Naive thymus-derived CD4-positive, alpha-beta T cell (primary cell): ENCODE data around the gene MYO1F. TPM values are rescaled to one million over a fixed set of nuclear protein-coding genes. Genes with fewer than 3 reads are reported as not detected.
A peak's percentile ranks its signal among the peaks of the same experiment; 100 is the strongest.

Source experiments
- ATAC-seq: fragments of 150-1000 bp; cut with Tn5 transposase; 2 replicates; pipeline ENCODE4 v1.10.0; 2021; ENCODE audit warnings: mild to moderate bottlenecking, moderate library complexity
- CTCF ChIA-PET: fragments of 350-600 bp; sonication (Branson Sonifier 250); formaldehyde crosslinking; loops from one replicate; lab custom pipeline; 2021; ENCODE audit warnings: antibody characterized with exemption; lab: Charles Lee
- POLR2A ChIA-PET: fragments of 350-600 bp; sonication (Branson Sonifier 250); formaldehyde crosslinking; loops from one replicate; lab custom pipeline; 2021; ENCODE audit warnings: antibody characterized with exemption, inconsistent platforms; lab: Charles Lee
- DNase-seq, 9 donors: peaks; one replicate each; pipeline versions ENCODE4 v3.0.0 to v3.0.0-alpha.2; 2020 to 2022; ENCODE audit warnings: mixed read lengths in 1 of 9
- H3K27ac ChIP-seq: one replicate; pipeline ENCODE4 v1.7.0; 2013; ENCODE audit warnings: mild to moderate bottlenecking, low read depth, low read length, moderate library complexity
- H3K27me3 ChIP-seq, 2 donors: one replicate each; pipeline ENCODE4 v1.7.0; 2013; ENCODE audit warnings: low read length in 2 of 2, mild to moderate bottlenecking in 2 of 2, moderate library complexity in 2 of 2; ENCODE audit not compliant: control insufficient read depth in 2 of 2, insufficient read depth in 2 of 2
- H3K36me3 ChIP-seq, 3 experiments: 1 replicate in 2 of 3; 2 replicates in 1 of 3; pipeline ENCODE4 v1.7.0; 2013; ENCODE audit warnings: low read length in 3 of 3, mild to moderate bottlenecking in 3 of 3, moderate library complexity in 1 of 3; ENCODE audit not compliant: insufficient read depth in 3 of 3, control insufficient read depth in 2 of 3
- H3K4me1 ChIP-seq, 2 donors: one replicate each; pipeline ENCODE4 v1.7.0; 2013; ENCODE audit warnings: low read length in 2 of 2, mild to moderate bottlenecking in 2 of 2, moderate library complexity in 1 of 2; ENCODE audit not compliant: control insufficient read depth in 2 of 2, insufficient read depth in 2 of 2
- H3K4me3 ChIP-seq: 2 replicates; pipeline ENCODE4 v1.7.0; 2013; ENCODE audit warnings: mild to moderate bottlenecking, low read length
- H3K9me3 ChIP-seq, 3 experiments: 1 replicate in 2 of 3; 2 replicates in 1 of 3; pipeline ENCODE4 v1.7.0; 2013; ENCODE audit warnings: low read length in 3 of 3; ENCODE audit not compliant: control insufficient read depth in 2 of 3
- H3K27ac Mint-ChIP-seq, 9 donors: one replicate each; pipeline ENCODE4 v1.8.0; 2020 to 2022; ENCODE audit warnings: mixed read lengths in 9 of 9, mild to moderate bottlenecking in 8 of 9, moderate library complexity in 5 of 9, inconsistent platforms in 2 of 9
- H3K27me3 Mint-ChIP-seq, 5 donors: one replicate each; pipeline ENCODE4 v1.8.0; 2021 to 2022; ENCODE audit warnings: mixed read lengths in 5 of 5, mild to moderate bottlenecking in 1 of 5
- H3K36me3 Mint-ChIP-seq, 5 donors: one replicate each; pipeline ENCODE4 v1.8.0; 2020 to 2022; ENCODE audit warnings: mixed read lengths in 5 of 5, mild to moderate bottlenecking in 3 of 5, inconsistent platforms in 1 of 5
- H3K4me1 Mint-ChIP-seq, 7 donors: one replicate each; pipeline ENCODE4 v1.8.0; 2020 to 2022; ENCODE audit warnings: mixed read lengths in 7 of 7, mild to moderate bottlenecking in 3 of 7, inconsistent platforms in 1 of 7
- H3K4me3 Mint-ChIP-seq, 10 donors: one replicate each; pipeline ENCODE4 v1.8.0; 2020 to 2022; ENCODE audit warnings: mild to moderate bottlenecking in 10 of 10, mixed read lengths in 10 of 10, moderate library complexity in 6 of 10, inconsistent platforms in 2 of 10
- H3K9me3 Mint-ChIP-seq, 11 donors: one replicate each; pipeline ENCODE4 v1.8.0; 2020 to 2022; ENCODE audit warnings: mixed read lengths in 11 of 11, mild to moderate bottlenecking in 4 of 11, inconsistent platforms in 1 of 11, moderate library complexity in 1 of 11
- intact Hi-C, 2 donors: fragments of 100-400 bp; cut with micrococcal nuclease; formaldehyde crosslinking; loops; one replicate each; pipeline ENCODE4 v1.15.1; 2023
- polyA plus RNA-seq, 2 donors: library from polyadenylated mRNA; unstranded; fragments of 300-500 nt; fragmentation: Illumina TruSeq; gene quantifications; one replicate each; pipeline ENCODE4 v1.2.3, GENCODE V29; 2021
- total RNA-seq, 6 experiments: library from RNA in 5 of 6; stranded (reverse) in 5 of 6; gene quantifications; 1 replicate in 5 of 6; 2 replicates in 1 of 6; pipeline ENCODE4 v1.2.3 and lab custom pipeline; 2021 to 2026

The MYO1F gene
- total and polyA plus RNA-seq, 7 experiments from 2014 or later, result 0.83 to 472 (median 26.7) TPM

DNA sequence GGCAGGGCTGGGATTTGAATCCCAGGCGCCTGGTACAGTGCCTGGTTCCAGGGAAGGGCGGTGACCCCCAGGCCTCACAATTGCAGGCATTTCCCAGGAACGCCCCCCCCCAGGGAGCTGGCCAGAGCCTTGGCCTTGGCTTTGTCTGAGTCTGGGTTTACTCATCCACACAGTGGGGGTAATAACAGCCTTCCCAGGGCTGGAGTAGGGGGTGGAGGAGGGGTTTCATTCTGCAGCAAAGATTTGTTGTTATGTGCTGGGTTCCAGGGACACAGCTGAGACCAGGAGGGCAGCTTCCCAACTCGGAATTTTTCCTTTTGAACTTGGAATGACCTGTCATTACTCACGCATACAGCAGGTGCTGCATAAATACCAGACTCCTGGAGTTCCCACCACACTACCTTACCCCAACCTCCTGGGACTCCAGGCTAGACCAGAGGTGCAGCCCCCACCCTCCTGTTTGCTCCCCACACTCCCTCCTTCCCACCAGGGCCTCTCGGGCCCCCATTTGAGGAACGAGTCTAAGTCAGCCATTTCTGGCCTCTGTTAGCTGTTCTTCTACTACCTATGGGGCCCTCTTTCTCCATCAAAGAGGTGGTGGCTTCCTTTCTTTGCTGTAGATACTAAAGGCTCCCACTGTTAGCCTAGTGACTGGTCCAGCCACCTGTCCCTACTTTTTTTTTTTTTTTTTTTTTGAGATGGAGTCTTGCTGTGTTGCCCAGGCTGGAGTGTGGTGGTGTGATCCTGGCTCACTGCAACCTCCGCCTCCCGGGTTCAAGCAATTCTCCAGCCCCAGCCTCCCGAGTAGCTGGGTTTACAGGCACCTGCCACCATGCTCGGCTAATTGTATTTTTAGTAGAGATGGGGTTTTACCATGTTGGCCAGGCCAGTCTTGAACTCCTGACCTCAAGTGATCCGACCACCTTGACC is 34.9 kb upstream of the MYO1F start:
- DNase-seq (peak in 3 of 9 donors; percentile 12 to 21 (median 16)), ATAC-seq (peak; percentile 10)
- peak overlapping the region; percentile 42 for H3K27ac ChIP-seq
- ChIA-PET CTCF (interaction anchor here (0.7 to 3.2 kb wide), 3 partner anchors 19 to 213 kb away, joined by 3 to 12 read pairs (median 11); no protein-coding TSS in a partner anchor), POLR2A (interaction anchor here (0.7 to 1.6 kb wide), 3 partner anchors 29 to 98 kb away, joined by 4 to 9 read pairs (median 6); partner anchors contain the start of gene ZNF414)
- Mint-ChIP-seq H3K36me3 (peaks cover 0 to 11% (median 2%) of the 10 kb centered on the region in 5 donors), H3K27ac (peak overlapping the region; percentile 76 to 95 (median 90)), H3K9me3 (peaks cover 0 to 3% (median 0%) of the 10 kb centered on the region in 11 donors), H3K27me3 (peaks cover 0 to 28% (median 0%) of the 10 kb centered on the region in 5 donors), H3K4me3 (peak overlapping the region; percentile 55 to 89 (median 80)), H3K4me1 (peaks cover 19 to 57% (median 46%) of the 10 kb centered on the region in 7 donors)
- intact Hi-C loops, result loop anchor here in 1 of 2 donors (2.0 kb wide), 1 partner anchor 31 kb away; no protein-coding TSS in a partner anchor
- H3K27me3 ChIP-seq, result no peaks in the 10 kb centered on the region
- peaks cover 11 to 18% of the 10 kb centered on the region in 2 donors for H3K4me1 ChIP-seq
- H3K4me3 ChIP-seq, result no peak overlapping the region
- H3K36me3 ChIP-seq, result peaks cover 0 to 9% (median 0%) of the 10 kb centered on the region in 3 experiments
- no peaks in the 10 kb centered on the region for H3K9me3 ChIP-seq

DNA sequence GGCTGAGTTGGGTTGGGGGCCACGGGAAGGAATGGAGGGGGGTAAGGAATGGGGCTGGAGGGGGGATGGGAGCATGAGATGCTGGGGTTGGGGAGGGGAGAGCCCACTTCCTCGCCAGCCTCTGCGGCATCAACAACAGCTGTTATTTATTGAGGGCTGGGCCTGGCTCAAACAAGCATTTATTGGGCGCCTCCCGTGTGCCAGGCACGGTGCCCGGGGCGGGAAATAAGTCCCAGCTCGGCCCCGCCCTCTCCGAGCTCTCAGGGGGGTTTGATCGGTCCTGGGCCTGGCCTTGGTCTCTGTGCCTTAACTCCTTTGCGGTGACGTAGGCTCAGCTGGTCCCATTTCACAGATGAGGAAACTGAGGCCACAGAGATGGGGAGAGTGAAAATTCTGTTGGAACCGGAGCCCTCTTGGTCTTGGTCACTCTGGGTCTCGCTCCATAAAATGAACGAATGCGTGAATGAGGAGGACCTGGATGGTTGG is 34.2 kb upstream of the MYO1F start:
- ChIA-PET POLR2A (interaction anchor here (0.6 to 1.6 kb wide), 3 partner anchors 21 to 98 kb away, joined by 4 to 6 read pairs (median 4); partner anchors contain the start of gene ZNF414), CTCF (interaction anchor here (3.2 kb wide), 1 partner anchor 31 kb away, joined by 12 read pairs; no protein-coding TSS in a partner anchor)
- Histone ChIP-seq H3K4me1 (peaks cover 11 to 18% of the 10 kb centered on the region in 2 donors), H3K27me3 (no peaks in the 10 kb centered on the region), H3K36me3 (peaks cover 0 to 9% (median 0%) of the 10 kb centered on the region in 3 experiments), H3K27ac (peak overlapping the region; percentile 42), H3K9me3 (no peaks in the 10 kb centered on the region), H3K4me3 (no peak overlapping the region)
- ATAC-seq (no peak), DNase-seq (no peak)
- peaks cover 19 to 63% (median 51%) of the 10 kb centered on the region in 7 donors for H3K4me1 Mint-ChIP-seq
- H3K27me3 Mint-ChIP-seq, result peaks cover 0 to 28% (median 0%) of the 10 kb centered on the region in 5 donors
- peaks cover 0 to 11% (median 9%) of the 10 kb centered on the region in 5 donors for H3K36me3 Mint-ChIP-seq
- H3K9me3 Mint-ChIP-seq, result peaks cover 0 to 3% (median 0%) of the 10 kb centered on the region in 11 donors
- intact Hi-C loops, result no loop called here
- peak overlapping the region; percentile 33 to 89 (median 70) for H3K4me3 Mint-ChIP-seq
- peak overlapping the region in 5 of 9 donors; percentile 56 to 90 (median 71) for H3K27ac Mint-ChIP-seq

DNA sequence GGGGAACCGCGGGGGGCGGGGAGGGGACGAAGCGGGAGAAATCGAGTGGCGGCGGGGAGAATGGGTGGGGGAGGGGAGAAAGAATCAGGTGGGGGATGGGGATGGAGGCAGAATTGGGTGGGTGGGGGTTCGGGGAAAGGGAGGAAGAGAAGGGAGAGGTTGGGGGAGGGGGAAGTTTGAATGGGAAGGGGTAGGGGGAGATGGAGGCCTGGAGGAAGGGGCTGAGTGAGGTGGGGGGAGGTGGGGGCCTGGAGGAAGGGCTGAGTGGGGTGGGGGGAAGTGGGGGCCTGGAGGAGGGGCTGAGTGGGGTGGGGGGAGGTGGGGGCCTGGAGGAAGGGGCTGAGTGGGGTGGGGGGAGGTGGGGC is 33.7 kb upstream of the MYO1F start:
- Mint-ChIP-seq H3K27me3 (peaks cover 0 to 28% (median 0%) of the 10 kb centered on the region in 5 donors), H3K4me3 (peak overlapping the region in 2 of 10 donors; percentile 39 to 82), H3K9me3 (peaks cover 0 to 3% (median 0%) of the 10 kb centered on the region in 11 donors), H3K36me3 (peaks cover 0 to 14% (median 11%) of the 10 kb centered on the region in 5 donors), H3K4me1 (peaks cover 19 to 63% (median 51%) of the 10 kb centered on the region in 7 donors), H3K27ac (no peak overlapping the region)
- Histone ChIP-seq H3K27me3 (no peaks in the 10 kb centered on the region), H3K36me3 (peaks cover 0 to 9% (median 0%) of the 10 kb centered on the region in 3 experiments), H3K4me1 (peaks cover 11 to 18% of the 10 kb centered on the region in 2 donors), H3K27ac (peak overlapping the region; percentile 67), H3K4me3 (no peak overlapping the region), H3K9me3 (no peaks in the 10 kb centered on the region)
- intact Hi-C loops, result loop anchor here in 1 of 2 donors (1.0 kb wide), 1 partner anchor 19 kb away; no protein-coding TSS in a partner anchor
- POLR2A ChIA-PET, result interaction anchor here (0.6 to 1.6 kb wide), 3 partner anchors 21 to 97 kb away, joined by 4 to 6 read pairs (median 4); partner anchors contain the start of gene ZNF414
- ATAC-seq (no peak), DNase-seq (no peak)
- CTCF ChIA-PET, result no interaction called here

DNA sequence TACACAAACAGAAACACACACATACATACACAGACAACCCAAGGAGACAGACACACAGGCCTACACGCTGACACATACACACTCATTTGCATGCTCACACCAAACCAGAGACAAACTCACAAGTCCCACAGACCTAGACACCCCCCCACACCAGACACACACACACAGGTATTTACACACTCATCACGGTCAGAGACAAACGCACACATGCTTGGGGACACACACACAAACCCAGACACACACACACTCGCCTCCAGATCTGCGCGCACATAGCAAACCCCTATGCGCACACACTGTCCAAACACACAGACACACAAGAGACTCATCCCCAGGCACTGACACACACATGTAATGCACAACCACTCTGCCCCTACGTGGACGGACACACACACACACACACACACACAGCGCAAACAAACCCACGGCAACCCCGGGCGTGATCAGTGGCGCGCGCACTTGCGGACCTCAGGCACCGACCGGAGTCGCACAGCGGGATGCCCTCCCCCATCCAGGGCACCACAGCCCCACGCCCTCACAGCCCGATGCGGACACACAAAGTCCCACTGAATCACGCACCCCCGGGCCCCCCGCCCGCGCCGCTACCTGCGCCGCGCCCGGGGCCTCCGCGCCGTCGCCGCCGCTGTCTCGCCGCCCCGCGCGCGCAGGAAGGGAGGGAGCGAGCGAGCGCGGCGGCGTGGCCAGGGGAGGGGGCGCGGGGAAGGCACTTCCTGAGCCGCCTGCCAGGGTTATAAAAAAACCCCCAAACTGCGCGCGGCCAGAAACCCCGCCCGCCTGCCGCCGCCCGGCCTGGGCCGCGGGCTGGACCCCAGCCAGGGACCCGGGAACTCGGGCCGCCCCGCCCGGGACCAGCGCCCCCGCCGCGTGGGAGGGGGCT is 33.0 kb upstream of the MYO1F start, which contains the start of gene ADAMTS10:
ADAMTS10 (minus strand) TSS at position 675 of the 895 bp plus-strand sequence. CDS start 5,005 bp downstream, outside the sequence.
- Mint-ChIP-seq H3K27ac (peak within 1 kb of the TSS; percentile 37 to 97 (median 90)), H3K9me3 (peaks cover 0 to 3% (median 0%) of the 10 kb centered on the region in 11 donors), H3K27me3 (peaks cover 0 to 25% (median 0%) of the 10 kb centered on the region in 5 donors), H3K4me3 (peak within 1 kb of the TSS; percentile 90 to 100 (median 98)), H3K36me3 (peaks cover 0 to 20% (median 11%) of the 10 kb centered on the region in 5 donors), H3K4me1 (peaks cover 15 to 56% (median 45%) of the 10 kb centered on the region in 7 donors)
- DNase-seq (peak; percentile 34 to 68 (median 57)), ATAC-seq (peak; percentile 79)
- intact Hi-C loops, result loop anchor here in 1 of 2 donors (1.0 kb wide), 1 partner anchor 18 kb away; no protein-coding TSS in a partner anchor
- H3K4me3 ChIP-seq, result peak within 1 kb of the TSS; percentile 69
- POLR2A ChIA-PET, result no interaction called here
- CTCF ChIA-PET, result no interaction called here
- H3K4me1 ChIP-seq, result peaks cover 5 to 18% of the 10 kb centered on the region in 2 donors
- H3K36me3 ChIP-seq, result peaks cover 0 to 15% (median 0%) of the 10 kb centered on the region in 3 experiments
- peaks cover 0 to 1% (median 0%) of the 10 kb centered on the region in 3 experiments for H3K9me3 ChIP-seq
- H3K27me3 ChIP-seq, result no peaks in the 10 kb centered on the region
- peak within 1 kb of the TSS; percentile 67 for H3K27ac ChIP-seq

DNA sequence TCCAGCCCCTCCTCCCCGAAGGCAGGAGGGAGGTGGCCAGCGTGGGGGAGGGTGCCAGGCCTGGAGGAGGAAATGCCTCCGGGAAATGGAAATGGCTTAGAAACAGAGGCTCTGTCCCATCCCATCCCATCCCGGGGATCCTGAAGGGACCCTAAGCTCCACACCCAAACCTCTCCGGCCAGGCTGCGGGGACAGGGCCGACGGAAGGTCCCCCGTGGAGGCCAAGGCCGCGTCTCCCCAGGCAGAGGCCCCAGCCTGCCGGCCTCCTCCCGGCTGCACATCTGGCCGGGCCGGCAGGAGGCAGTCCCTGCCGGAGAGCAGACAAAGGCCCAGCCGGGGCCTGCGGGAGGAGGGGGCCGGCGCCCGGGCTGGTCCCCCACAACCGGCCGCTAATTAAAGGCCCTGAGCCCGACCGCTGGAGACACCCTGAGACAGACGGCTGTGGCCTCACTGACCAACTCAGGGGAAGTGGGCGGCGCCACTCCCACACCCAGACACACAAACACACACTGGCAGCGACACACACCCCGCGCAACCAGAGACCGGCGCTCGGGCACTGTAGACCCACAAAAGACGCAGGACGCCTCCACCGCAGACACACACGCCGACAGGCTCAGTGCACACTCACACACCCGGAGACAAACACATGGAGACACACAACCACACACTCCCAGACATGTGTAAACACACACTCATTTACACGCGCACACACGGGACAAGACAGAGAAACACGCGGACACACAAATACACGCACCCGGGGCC is 32.2 kb upstream of the MYO1F start:
- H3K4me1 Mint-ChIP-seq, result peaks cover 13 to 52% (median 40%) of the 10 kb centered on the region in 7 donors
- H3K27ac ChIP-seq, result peak overlapping the region; percentile 67
- peak overlapping the region; percentile 69 for H3K4me3 ChIP-seq
- H3K9me3 ChIP-seq, result peaks cover 0 to 8% (median 0%) of the 10 kb centered on the region in 3 experiments
- no peaks in the 10 kb centered on the region for H3K27me3 ChIP-seq
- H3K9me3 Mint-ChIP-seq, result peaks cover 0 to 4% (median 0%) of the 10 kb centered on the region in 11 donors
- H3K4me1 ChIP-seq, result peaks cover 5 to 18% of the 10 kb centered on the region in 2 donors
- DNase-seq (peak in 2 of 9 donors; percentile 22 to 24), ATAC-seq (peak; percentile 29)
- peaks cover 0 to 25% (median 0%) of the 10 kb centered on the region in 5 donors for H3K27me3 Mint-ChIP-seq
- H3K36me3 ChIP-seq, result peaks cover 0 to 24% (median 0%) of the 10 kb centered on the region in 3 experiments
- peak overlapping the region; percentile 90 to 100 (median 98) for H3K4me3 Mint-ChIP-seq
- intact Hi-C loops, result loop anchor here in 1 of 2 donors (1.0 kb wide), 1 partner anchor 17 kb away; no protein-coding TSS in a partner anchor
- peak overlapping the region; percentile 37 to 97 (median 90) for H3K27ac Mint-ChIP-seq
- H3K36me3 Mint-ChIP-seq, result peaks cover 0 to 26% (median 11%) of the 10 kb centered on the region in 5 donors
- ChIA-PET CTCF (interaction anchor here (1.0 kb wide), 1 partner anchor 38 kb away, joined by 3 read pairs; no protein-coding TSS in a partner anchor), POLR2A (no interaction called here)
